GM12891 (cell line): ENCODE results near the gene EVC.

Source experiments
- PAX5 ChIP-seq: IDR thresholded peaks from 2 replicates; pipeline ENCODE4 v1.6.1; 2011; ENCODE audit warnings: low read length, moderate library complexity, mild to moderate bottlenecking; ENCODE audit not compliant: insufficient read depth, severe bottlenecking
- POLR2A ChIP-seq: IDR thresholded peaks from 2 replicates; pipeline ENCODE4 v1.6.1; 2011; ENCODE audit warnings: low read depth, low read length, control low read depth
- POLR2AphosphoS5 ChIP-seq: IDR thresholded peaks from 2 replicates; pipeline ENCODE4 v1.6.1; 2011; ENCODE audit warnings: low read depth, low read length, control low read depth
- SPI1 ChIP-seq: IDR thresholded peaks from 2 replicates; pipeline ENCODE4 v1.6.1; 2011; ENCODE audit warnings: low read depth, low read length, control low read depth
- TAF1 ChIP-seq: IDR thresholded peaks from 2 replicates; pipeline ENCODE4 v1.6.1; 2011; ENCODE audit warnings: low read depth, low read length, control low read depth

- no peak for TF ChIP-seq POLR2A
- TF ChIP-seq TAF1 = no peak
- no peak for TF ChIP-seq POLR2AphosphoS5
- TF ChIP-seq PAX5 = no peak
- TF ChIP-seq SPI1 = no peak
These were observed 74.1 kb downstream of the EVC start for GRCh38 chr4:5784960-5785611.
